ENCODE measurements around the gene CNNM2. TPM values are rescaled to one million over a fixed set of nuclear protein-coding genes. Genes with fewer than 3 reads are reported as not detected.

The CNNM2 gene
- total and polyA plus RNA-seq, 4 experiments from 2014 or later: 3.2 to 14.4 (median 8.2) TPM

- Histone ChIP-seq H3K4me1 (ENCODE audit: insufficient read depth, low read length) (no peaks in the 10 kb centered on the region), H3K9me3 (ENCODE audit: control insufficient read depth in 1 of 2, low read length in 2 of 2) (no peaks in the 10 kb centered on the region), H3K27ac (ENCODE audit: low read depth, low read length) (no peak overlapping the region), H3K4me3 (ENCODE audit: low read length in 2 of 2) (no peak overlapping the region), H3K36me3 (ENCODE audit: insufficient read depth, low read length) (no peaks in the 10 kb centered on the region), H3K27me3 (ENCODE audit: insufficient read depth, low read length) (no peaks in the 10 kb centered on the region)
- Mint-ChIP-seq H3K27ac (no peak overlapping the region), H3K36me3 (peaks cover 7 to 12% of the 10 kb centered on the region in 2 donors), H3K9me3 (no peaks in the 10 kb centered on the region), H3K4me1 (peaks cover 0 to 8% (median 1%) of the 10 kb centered on the region in 4 donors), H3K4me3 (no peak overlapping the region), H3K27me3 (no peaks in the 10 kb centered on the region)
- intact Hi-C loops (cut with micrococcal nuclease): no loop called here
- ChIA-PET CTCF (ENCODE audit: partially characterized antibody) (interaction anchor here (0.6 kb wide), 1 partner anchor 80 kb away, joined by 5 read pairs; no protein-coding TSS in a partner anchor), POLR2A (ENCODE audit: partially characterized antibody) (no interaction called here)
- no peak for DNase-seq
Measured at GRCh38 chr10:103111918-103112877, 194.1 kb downstream of the CNNM2 start.

GRCh38 chr10:103114876-103115275 lies 196.8 kb downstream of the CNNM2 start:
- no peaks in the 10 kb centered on the region for H3K9me3 Mint-ChIP-seq
- peaks cover 0 to 8% of the 10 kb centered on the region in 2 donors for H3K36me3 Mint-ChIP-seq
- H3K36me3 ChIP-seq (ENCODE audit: insufficient read depth, low read length): no peaks in the 10 kb centered on the region
- ChIA-PET POLR2A (ENCODE audit: partially characterized antibody) (no interaction called here), CTCF (ENCODE audit: partially characterized antibody) (no interaction called here)
- no peaks in the 10 kb centered on the region for H3K27me3 ChIP-seq (ENCODE audit: insufficient read depth, low read length)
- H3K27me3 Mint-ChIP-seq: no peaks in the 10 kb centered on the region
- no peaks in the 10 kb centered on the region for H3K9me3 ChIP-seq (ENCODE audit: control insufficient read depth in 1 of 2, low read length in 2 of 2)
- no peak overlapping the region for H3K27ac Mint-ChIP-seq
- DNase-seq: no peak
- no peaks in the 10 kb centered on the region for H3K4me1 ChIP-seq (ENCODE audit: insufficient read depth, low read length)
- H3K27ac ChIP-seq (ENCODE audit: low read depth, low read length): no peak overlapping the region
- intact Hi-C loops (cut with micrococcal nuclease): no loop called here
- H3K4me3 ChIP-seq (ENCODE audit: low read length in 2 of 2): no peak overlapping the region
- no peak overlapping the region for H3K4me3 Mint-ChIP-seq
- H3K4me1 Mint-ChIP-seq: peaks cover 0 to 8% (median 1%) of the 10 kb centered on the region in 4 donors

GRCh38 chr10:103117247-103117646 lies 199.2 kb downstream of the CNNM2 start:
- no peaks in the 10 kb centered on the region for H3K4me1 ChIP-seq (ENCODE audit: insufficient read depth, low read length)
- Mint-ChIP-seq H3K4me1 (peaks cover 1 to 8% (median 5%) of the 10 kb centered on the region in 4 donors), H3K27me3 (no peaks in the 10 kb centered on the region), H3K4me3 (no peak overlapping the region), H3K9me3 (no peaks in the 10 kb centered on the region), H3K36me3 (peaks cover 0 to 2% of the 10 kb centered on the region in 2 donors), H3K27ac (no peak overlapping the region)
- POLR2A ChIA-PET (ENCODE audit: partially characterized antibody): no interaction called here
- no peak for DNase-seq
- intact Hi-C loops (cut with micrococcal nuclease): no loop called here
- no peak overlapping the region for H3K4me3 ChIP-seq (ENCODE audit: low read length in 2 of 2)
- H3K9me3 ChIP-seq (ENCODE audit: control insufficient read depth in 1 of 2, low read length in 2 of 2): no peaks in the 10 kb centered on the region
- no peak overlapping the region for H3K27ac ChIP-seq (ENCODE audit: low read depth, low read length)
- CTCF ChIA-PET (ENCODE audit: partially characterized antibody): no interaction called here
- no peaks in the 10 kb centered on the region for H3K36me3 ChIP-seq (ENCODE audit: insufficient read depth, low read length)
- no peaks in the 10 kb centered on the region for H3K27me3 ChIP-seq (ENCODE audit: insufficient read depth, low read length)

GRCh38 chr10:103120546-103120945 lies 202.5 kb downstream of the CNNM2 start:
- Mint-ChIP-seq H3K4me1 (peaks cover 4 to 14% (median 9%) of the 10 kb centered on the region in 4 donors), H3K9me3 (no peaks in the 10 kb centered on the region), H3K27ac (peak overlapping the region in 3 of 7 donors; percentile 2 to 42 (median 13)), H3K36me3 (no peaks in the 10 kb centered on the region), H3K4me3 (no peak overlapping the region), H3K27me3 (no peaks in the 10 kb centered on the region)
- ChIA-PET CTCF (ENCODE audit: partially characterized antibody) (no interaction called here), POLR2A (ENCODE audit: partially characterized antibody) (no interaction called here)
- intact Hi-C loops (cut with micrococcal nuclease): no loop called here
- Histone ChIP-seq H3K27ac (ENCODE audit: low read depth, low read length) (no peak overlapping the region), H3K9me3 (ENCODE audit: control insufficient read depth in 1 of 2, low read length in 2 of 2) (no peaks in the 10 kb centered on the region), H3K4me1 (ENCODE audit: insufficient read depth, low read length) (no peaks in the 10 kb centered on the region), H3K27me3 (ENCODE audit: insufficient read depth, low read length) (no peaks in the 10 kb centered on the region), H3K36me3 (ENCODE audit: insufficient read depth, low read length) (no peaks in the 10 kb centered on the region), H3K4me3 (ENCODE audit: low read length in 2 of 2) (no peak overlapping the region)
- no peak for DNase-seq

- POLR2A ChIA-PET (ENCODE audit: partially characterized antibody): no interaction called here
- no peaks in the 10 kb centered on the region for H3K9me3 Mint-ChIP-seq
- Histone ChIP-seq H3K9me3 (ENCODE audit: control insufficient read depth in 1 of 2, low read length in 2 of 2) (no peaks in the 10 kb centered on the region), H3K4me1 (ENCODE audit: insufficient read depth, low read length) (no peaks in the 10 kb centered on the region), H3K36me3 (ENCODE audit: insufficient read depth, low read length) (no peaks in the 10 kb centered on the region), H3K27ac (ENCODE audit: low read depth, low read length) (no peak overlapping the region), H3K4me3 (ENCODE audit: low read length in 2 of 2) (no peak overlapping the region), H3K27me3 (ENCODE audit: insufficient read depth, low read length) (no peaks in the 10 kb centered on the region)
- H3K36me3 Mint-ChIP-seq: peaks cover 3 to 4% of the 10 kb centered on the region in 2 donors
- CTCF ChIA-PET (ENCODE audit: partially characterized antibody): no interaction called here
- peaks cover 7 to 17% (median 13%) of the 10 kb centered on the region in 4 donors for H3K4me1 Mint-ChIP-seq
- intact Hi-C loops (cut with micrococcal nuclease): no loop called here
- H3K4me3 Mint-ChIP-seq: no peak overlapping the region
- no peaks in the 10 kb centered on the region for H3K27me3 Mint-ChIP-seq
- peak overlapping the region in 1 of 7 donors; percentile 13 for H3K27ac Mint-ChIP-seq
- no peak for DNase-seq
Measured at GRCh38 chr10:103120977-103121735, 203.1 kb downstream of the CNNM2 start.

- Mint-ChIP-seq H3K9me3 (no peaks in the 10 kb centered on the region), H3K27me3 (no peaks in the 10 kb centered on the region)
Measured at GRCh38 chr10:103123282-103124024, 205.4 kb downstream of the CNNM2 start.

More at GRCh38 chr10:103123282-103124024, 205.4 kb downstream of the CNNM2 start:
- CTCF ChIA-PET (ENCODE audit: partially characterized antibody): interaction anchor here (0.9 kb wide), 1 partner anchor 18 kb away, joined by 3 read pairs; no protein-coding TSS in a partner anchor
- no peaks in the 10 kb centered on the region for H3K36me3 ChIP-seq (ENCODE audit: insufficient read depth, low read length)
- Mint-ChIP-seq H3K36me3 (peaks cover 4 to 9% of the 10 kb centered on the region in 2 donors), H3K4me1 (peaks cover 10 to 22% (median 15%) of the 10 kb centered on the region in 4 donors), H3K4me3 (no peak overlapping the region), H3K27ac (peak overlapping the region in 2 of 7 donors; percentile 30 to 52)
- no peaks in the 10 kb centered on the region for H3K9me3 ChIP-seq (ENCODE audit: control insufficient read depth in 1 of 2, low read length in 2 of 2)
- intact Hi-C loops (cut with micrococcal nuclease): no loop called here
- no peaks in the 10 kb centered on the region for H3K4me1 ChIP-seq (ENCODE audit: insufficient read depth, low read length)
- H3K27ac ChIP-seq (ENCODE audit: low read depth, low read length): no peak overlapping the region
- H3K27me3 ChIP-seq (ENCODE audit: insufficient read depth, low read length): no peaks in the 10 kb centered on the region
- no peak for DNase-seq
- POLR2A ChIA-PET (ENCODE audit: partially characterized antibody): no interaction called here
- H3K4me3 ChIP-seq (ENCODE audit: low read length in 2 of 2): no peak overlapping the region

All from CD4-positive, alpha-beta memory T cell (primary cell).